H1 (cell line): ENCODE data around the gene GNAS. TPM values are rescaled to one million over a fixed set of nuclear protein-coding genes. Genes with fewer than 3 reads are reported as not detected.

Source experiments
- BRCA1 ChIP-seq: IDR thresholded peaks from 2 replicates; pipeline ENCODE4 v1.6.1; 2012; ENCODE audit warnings: low read depth, low read length, improper control_type of control experiment
- CEBPB ChIP-seq: IDR thresholded peaks from 2 replicates; pipeline ENCODE4 v1.6.1; 2012; ENCODE audit warnings: low read depth, low read length
- CHD2 ChIP-seq: IDR thresholded peaks from 2 replicates; pipeline ENCODE4 v1.6.1; 2012; ENCODE audit warnings: low read length, improper control_type of control experiment
- CREB1 ChIP-seq: IDR thresholded peaks from 2 replicates; pipeline ENCODE4 v1.6.1; 2012; ENCODE audit warnings: inconsistent platforms
- GABPA ChIP-seq: IDR thresholded peaks from 2 replicates; pipeline ENCODE4 v1.6.1; 2011; ENCODE audit warnings: mild to moderate bottlenecking, low read length, moderate library complexity, borderline replicate concordance; ENCODE audit not compliant: insufficient read depth
- HDAC6 ChIP-seq: IDR thresholded peaks from one replicate; pipeline ENCODE4 v1.7.1; 2012; ENCODE audit warnings: low read depth, mild to moderate bottlenecking, inconsistent platforms, low read length, moderate library complexity
- JUND ChIP-seq: IDR thresholded peaks from 2 replicates; pipeline ENCODE4 v1.6.1; 2011; ENCODE audit warnings: mild to moderate bottlenecking, improper control_type of control experiment, low read length
- MAFK ChIP-seq: IDR thresholded peaks from 2 replicates; pipeline ENCODE4 v1.6.1; 2012; ENCODE audit warnings: low read depth, mild to moderate bottlenecking, improper control_type of control experiment, low read length
- NANOG ChIP-seq: IDR thresholded peaks from 2 replicates; pipeline ENCODE4 v1.6.1; 2011; ENCODE audit warnings: low read length, low read depth, mild to moderate bottlenecking, inconsistent platforms; ENCODE audit not compliant: insufficient read depth, poor library complexity, severe bottlenecking
- NRF1 ChIP-seq: IDR thresholded peaks from 2 replicates; pipeline ENCODE4 v1.6.1; 2011; ENCODE audit warnings: mild to moderate bottlenecking, low read depth, low read length, improper control_type of control experiment
- PHF8 ChIP-seq: fragments of 200-600 bp; sonication (generic); conservative IDR thresholded peaks from 2 replicates; pipeline ENCODE4 v1.7.1; 2012; ENCODE audit warnings: low read depth, mild to moderate bottlenecking, inconsistent platforms, low read length, moderate library complexity
- POU5F1 ChIP-seq: IDR thresholded peaks from 2 replicates; pipeline ENCODE4 v1.6.1; 2011; ENCODE audit warnings: low read depth, mild to moderate bottlenecking, low read length, moderate library complexity
- RAD21 ChIP-seq, 2 experiments: IDR thresholded peaks in 1 of 2; conservative IDR thresholded peaks in 1 of 2; 2 replicates each; pipeline ENCODE4 v1.6.1; 2011; ENCODE audit warnings: low read depth in 2 of 2, low read length in 2 of 2, improper control_type of control experiment in 1 of 2, inconsistent platforms in 1 of 2, mild to moderate bottlenecking in 1 of 2, moderate library complexity in 1 of 2
- RBBP5 ChIP-seq: IDR thresholded peaks from 2 replicates; pipeline ENCODE4 v1.7.1; 2012; ENCODE audit warnings: low read depth, mild to moderate bottlenecking, inconsistent platforms, low read length, moderate library complexity, borderline replicate concordance
- RFX5 ChIP-seq: IDR thresholded peaks from 2 replicates; pipeline ENCODE4 v1.6.1; 2011; ENCODE audit warnings: low read depth, low read length, improper control_type of control experiment, borderline replicate concordance
- RNF2 ChIP-seq: fragments of 200-900, 300-1000 bp; sonication (generic); IDR thresholded peaks from 2 replicates; pipeline ENCODE4 v1.7.1; 2016; ENCODE audit warnings: borderline replicate concordance, low read depth, mild to moderate bottlenecking, antibody characterized with exemption, low read length; ENCODE audit not compliant: poor library complexity, severe bottlenecking; ENCODE audit errors: missing control alignments
- SIRT6 ChIP-seq: IDR thresholded peaks from one replicate; pipeline ENCODE4 v1.7.1; 2012; ENCODE audit warnings: low read length, inconsistent platforms
- SIX5 ChIP-seq: IDR thresholded peaks from 2 replicates; pipeline ENCODE4 v1.6.1; 2011; ENCODE audit warnings: mild to moderate bottlenecking, low read depth, low read length
- SUZ12 ChIP-seq: fragments of 200-600 bp; sonication (generic); IDR thresholded peaks from 2 replicates; pipeline ENCODE4 v1.6.1; 2012; ENCODE audit warnings: mild to moderate bottlenecking, inconsistent platforms, low read length, moderate library complexity, mixed read lengths
- TBP ChIP-seq: IDR thresholded peaks from 2 replicates; pipeline ENCODE4 v1.6.1; 2011; ENCODE audit warnings: low read depth, low read length, improper control_type of control experiment
- TCF12 ChIP-seq: IDR thresholded peaks from 2 replicates; pipeline ENCODE4 v1.6.1; 2011; ENCODE audit warnings: low read depth, mild to moderate bottlenecking, low read length
- polyA plus RNA-seq, 7 experiments: library from polyadenylated mRNA; depleted of rRNA in 3 of 7; stranded (reverse) in 5 of 7; unstranded in 2 of 7; fragments of >200 nt in 5 of 7; fragments of 200-250 nt in 2 of 7; gene quantifications; 1 replicate in 5 of 7; 2 replicates in 1 of 7; 4 replicates in 1 of 7; pipeline versions ENCODE4 v1.2.1 to v1.2.3, GENCODE V29; 2011 to 2013; ENCODE audit warnings: missing spikeins in 2 of 7, mixed read lengths in 2 of 7
- total RNA-seq: library from RNA; stranded (reverse); fragmentation: NEBNext Ultra II Directional; extraction: Animal tissue kit (Norgen Biotek cat#: 25700); gene quantifications from 2 replicates; pipeline ENCODE4 v1.2.1, GENCODE V29; 2021
- TF ChIP-seq, protein P1 (sequence below), 3 experiments: IDR thresholded peaks; 1 replicate in 2 of 3; 2 replicates in 1 of 3; pipeline versions ENCODE4 v1.5.1 to v1.6.1; 2011; ENCODE audit warnings: low read length in 3 of 3, mild to moderate bottlenecking in 3 of 3, inconsistent platforms in 2 of 3, low read depth in 1 of 3, moderate library complexity in 1 of 3; ENCODE audit not compliant: insufficient read depth in 1 of 3; ENCODE audit errors: control extremely low read depth in 1 of 3

The GNAS gene
- total and polyA plus RNA-seq, 2 of the 8 experiments (the other 6 are each of a cell fraction or from before 2014, with no cell fraction given), result 989 to 1,613 TPM

GRCh38 chr20:58851221-58851968, 1.1 kb upstream of the GNAS start (continued):
- TF ChIP-seq, protein P1, sequence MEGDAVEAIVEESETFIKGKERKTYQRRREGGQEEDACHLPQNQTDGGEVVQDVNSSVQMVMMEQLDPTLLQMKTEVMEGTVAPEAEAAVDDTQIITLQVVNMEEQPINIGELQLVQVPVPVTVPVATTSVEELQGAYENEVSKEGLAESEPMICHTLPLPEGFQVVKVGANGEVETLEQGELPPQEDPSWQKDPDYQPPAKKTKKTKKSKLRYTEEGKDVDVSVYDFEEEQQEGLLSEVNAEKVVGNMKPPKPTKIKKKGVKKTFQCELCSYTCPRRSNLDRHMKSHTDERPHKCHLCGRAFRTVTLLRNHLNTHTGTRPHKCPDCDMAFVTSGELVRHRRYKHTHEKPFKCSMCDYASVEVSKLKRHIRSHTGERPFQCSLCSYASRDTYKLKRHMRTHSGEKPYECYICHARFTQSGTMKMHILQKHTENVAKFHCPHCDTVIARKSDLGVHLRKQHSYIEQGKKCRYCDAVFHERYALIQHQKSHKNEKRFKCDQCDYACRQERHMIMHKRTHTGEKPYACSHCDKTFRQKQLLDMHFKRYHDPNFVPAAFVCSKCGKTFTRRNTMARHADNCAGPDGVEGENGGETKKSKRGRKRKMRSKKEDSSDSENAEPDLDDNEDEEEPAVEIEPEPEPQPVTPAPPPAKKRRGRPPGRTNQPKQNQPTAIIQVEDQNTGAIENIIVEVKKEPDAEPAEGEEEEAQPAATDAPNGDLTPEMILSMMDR (IDR thresholded peaks at IDR 0.05; ENCODE audit: control extremely low read depth in 1 of 3, insufficient read depth in 1 of 3, low read depth in 1 of 3, low read length in 3 of 3), result peak in 1 of 3 experiments; percentile 24; a peak in 2 of 4 replicates
- TF ChIP-seq NANOG (no peak), NRF1 (no peak), RNF2 (no peak), GABPA (no peak; the same call in 1 of the 2 replicates), SIX5 (no peak), RBBP5 (0 out of 2 replicates have a peak, but pooled peaks have one; percentile 20), MAFK (no peak), RAD21 (IDR thresholded peaks at IDR 0.05 in 1 of 2, conservative IDR thresholded peaks at IDR 0.05 in 1 of 2; ENCODE audit: low read depth in 2 of 2, low read length in 2 of 2) (no peak), RFX5 (no peak), JUND (no peak), BRCA1 (no peak), TBP (0 out of 2 replicates have a peak, but pooled peaks have one; percentile 1), CREB1 (no peak), CEBPB (no peak), POU5F1 (no peak), CHD2 (no peak), TCF12 (no peak), HDAC6 (no peak), PHF8 (no peak), SUZ12 (no peak; the same call in 1 of the 2 replicates), SIRT6 (no peak)
